HEK293T (cell line): ENCODE measurements around the gene TMEM107.

Experiments used
- CTBP1 ChIP-seq: fragments of 450-650 bp; IDR thresholded peaks from 2 replicates; pipeline ENCODE4 v1.6.1; 2016; ENCODE audit warnings: borderline replicate concordance
- SP1 ChIP-seq: fragments of 450-650 bp; IDR thresholded peaks from 2 replicates; pipeline ENCODE4 v1.6.1; 2017
- TARDBP ChIP-seq: fragments of 450-650 bp; IDR thresholded peaks from 2 replicates; pipeline ENCODE4 v1.6.1; 2016
- ZNF384 ChIP-seq: fragments of 450-650 bp; IDR thresholded peaks from 2 replicates; pipeline ENCODE4 v1.6.1; 2016

- no peak for TF ChIP-seq SP1
- TF ChIP-seq ZNF384, result no peak
- no peak for TF ChIP-seq TARDBP
- no peak for TF ChIP-seq CTBP1
These were observed 13.8 kb downstream of the TMEM107 start, which contains the start of gene VAMP2 for GRCh38 chr17:8162233-8162996.
